ENCODE data around the gene SMIM24.
"Not testable (repeated sequence)": the region's sequence is repeated elsewhere in the genome, so short reads cannot be mapped to it uniquely, and the experiment has no call there.

The SMIM24 gene

DNA sequence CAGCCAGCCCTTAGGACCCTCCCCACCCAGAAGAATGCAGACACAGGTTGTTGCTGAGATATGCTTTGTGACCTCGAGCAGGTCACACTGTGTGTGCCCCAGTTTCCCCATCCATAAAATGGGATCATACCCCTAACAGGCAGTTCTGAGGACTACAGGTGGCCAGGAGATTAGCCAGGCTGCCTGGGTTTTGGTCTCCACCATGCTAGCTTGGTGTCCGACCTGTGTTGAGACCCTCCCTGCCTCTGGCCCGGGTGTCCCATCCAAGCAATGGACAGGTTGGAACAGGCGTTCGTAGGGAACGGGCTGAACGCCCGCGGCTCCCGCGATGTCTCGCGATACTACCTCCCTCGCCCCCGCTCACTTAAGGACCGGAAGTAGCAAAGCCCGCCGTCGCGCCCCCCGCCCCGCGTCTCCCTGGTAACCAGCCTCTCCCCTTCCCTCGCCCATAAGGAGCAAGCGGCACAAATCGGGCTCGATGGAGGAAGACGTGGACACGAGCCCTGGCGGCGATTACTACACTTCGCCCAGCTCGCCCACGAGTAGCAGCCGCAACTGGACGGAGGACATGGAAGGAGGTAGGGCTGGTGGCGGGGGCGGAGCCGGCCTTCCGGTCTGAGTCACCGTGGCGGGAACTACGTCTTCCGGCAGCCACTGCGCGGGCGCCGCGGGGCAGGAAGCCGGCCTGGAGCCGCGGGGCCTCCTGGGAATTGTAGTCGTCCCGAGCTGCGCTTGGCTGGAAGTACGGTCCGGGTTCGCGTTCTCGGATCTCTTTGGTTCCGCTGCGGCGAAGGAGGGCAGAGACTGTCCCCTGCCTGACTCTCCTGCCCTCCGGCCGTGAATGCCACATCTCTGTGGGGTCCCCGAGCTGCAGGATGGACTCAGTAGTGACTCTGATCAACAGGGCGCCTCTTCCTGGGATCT lies 45.4 kb downstream of the SMIM24 start:
- DNase-seq (ENCODE audit: low read depth in 4 of 4, low spot score in 1 of 4) = peak; percentile 88 to 96 (median 92)

DNA sequence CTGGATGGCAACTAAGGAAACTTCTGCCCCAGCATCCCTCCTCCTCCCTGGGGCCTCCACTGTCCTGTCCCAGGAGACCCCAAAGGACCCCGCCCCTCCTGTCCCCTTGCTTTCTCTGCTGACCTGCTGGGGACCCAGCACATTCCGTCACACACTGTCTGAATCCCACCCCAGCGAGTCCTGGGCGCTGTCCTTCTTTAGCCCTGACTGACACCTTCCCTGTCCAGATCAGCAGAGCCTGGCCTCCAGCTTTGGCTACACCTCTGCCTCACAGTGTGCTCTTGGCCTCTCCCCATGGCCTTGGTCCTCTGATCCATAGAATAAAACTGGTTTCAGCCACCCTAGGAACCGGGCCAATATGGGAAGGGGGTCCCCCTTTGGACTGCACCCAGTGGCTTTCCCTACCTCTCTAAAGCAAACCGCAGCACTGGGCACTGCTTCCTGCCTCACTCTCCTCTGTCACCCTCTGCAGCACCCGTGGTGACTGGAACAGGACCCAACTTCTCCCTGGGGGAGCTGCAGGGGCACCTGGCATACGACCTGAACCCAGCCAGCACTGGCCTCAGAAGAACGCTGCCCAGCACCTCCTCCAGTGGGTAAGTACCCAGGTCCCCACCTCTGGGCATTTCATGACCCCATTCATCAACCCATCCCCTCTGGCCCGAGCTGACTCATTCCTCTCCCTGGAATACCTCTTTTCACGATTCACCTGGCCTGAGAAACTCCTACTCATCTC lies 46.4 kb downstream of the SMIM24 start:
- no peak for DNase-seq (ENCODE audit: low read depth in 4 of 4, low spot score in 1 of 4)

DNA sequence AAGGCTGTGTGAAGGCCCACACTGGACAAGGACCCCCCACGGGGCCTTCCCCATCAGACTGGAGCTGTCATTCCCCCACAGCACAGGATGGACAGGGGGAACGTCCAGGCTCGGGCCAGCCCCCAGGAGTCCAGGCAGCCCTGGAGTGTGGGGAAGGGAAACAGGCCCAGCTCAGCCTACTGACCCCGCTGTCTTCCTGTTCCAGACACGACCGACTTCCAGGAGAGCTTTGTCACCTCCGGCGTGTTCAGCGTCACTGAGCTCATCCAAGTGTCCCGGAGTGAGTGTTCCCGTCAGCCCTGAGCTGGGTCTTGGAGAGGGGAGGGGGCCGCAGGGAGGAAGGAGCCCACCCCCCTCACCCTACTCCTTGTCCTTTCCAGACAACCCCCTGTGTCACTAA lies 47.0 kb downstream of the SMIM24 start:
- no peak for DNase-seq (ENCODE audit: low read depth in 4 of 4, low spot score in 1 of 4)

DNA sequence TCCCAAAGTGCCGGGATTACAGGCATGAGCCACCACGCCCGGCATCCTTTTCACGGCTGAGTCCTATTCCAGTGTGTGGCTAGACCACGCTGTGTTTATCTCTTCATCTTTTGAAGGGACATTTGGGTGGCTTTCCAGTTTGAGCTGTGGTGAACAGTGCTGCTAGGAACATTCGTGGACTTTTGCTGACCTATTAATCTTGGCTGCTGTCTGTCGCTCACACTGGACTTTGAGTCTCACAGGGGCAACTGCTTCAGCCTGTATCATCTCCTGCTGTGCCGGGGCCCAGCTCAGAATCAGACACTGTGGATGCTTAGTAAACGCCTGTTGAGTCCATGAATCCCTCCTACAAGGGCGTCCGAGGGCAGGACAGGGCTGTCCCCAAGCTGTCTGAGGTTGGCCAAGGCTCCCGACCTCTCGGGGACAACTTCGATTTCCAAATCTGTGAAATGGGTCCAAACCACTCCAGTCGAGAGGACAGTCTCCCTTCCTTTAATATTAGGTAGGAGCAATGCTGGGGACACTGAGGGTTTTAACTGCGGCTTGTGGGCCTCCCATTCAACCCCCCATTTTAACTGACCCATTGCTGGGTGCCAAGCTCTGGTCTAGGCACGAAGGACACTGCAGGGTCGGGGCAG lies 48.4 kb downstream of the SMIM24 start:
- no peak for DNase-seq (ENCODE audit: low read depth in 4 of 4, low spot score in 1 of 4)

DNA sequence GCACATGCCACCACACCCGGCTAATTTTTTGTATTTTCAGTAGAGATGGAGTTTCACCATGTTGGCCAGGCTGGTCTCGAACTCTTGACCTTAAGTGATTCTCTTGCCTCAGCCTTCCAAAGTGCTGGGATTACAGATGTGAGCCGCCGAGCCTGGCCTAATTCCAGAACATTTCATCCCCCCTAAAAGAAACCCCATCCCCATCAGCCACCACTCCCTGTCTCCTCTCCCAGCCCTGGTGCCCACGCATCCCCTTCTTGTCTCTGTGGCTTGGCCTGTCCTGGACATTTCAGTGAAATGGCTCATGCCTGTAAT lies 50.0 kb downstream of the SMIM24 start:
- not testable (repeated sequence) for DNase-seq (ENCODE audit: low read depth in 4 of 4, low spot score in 1 of 4)

DNA sequence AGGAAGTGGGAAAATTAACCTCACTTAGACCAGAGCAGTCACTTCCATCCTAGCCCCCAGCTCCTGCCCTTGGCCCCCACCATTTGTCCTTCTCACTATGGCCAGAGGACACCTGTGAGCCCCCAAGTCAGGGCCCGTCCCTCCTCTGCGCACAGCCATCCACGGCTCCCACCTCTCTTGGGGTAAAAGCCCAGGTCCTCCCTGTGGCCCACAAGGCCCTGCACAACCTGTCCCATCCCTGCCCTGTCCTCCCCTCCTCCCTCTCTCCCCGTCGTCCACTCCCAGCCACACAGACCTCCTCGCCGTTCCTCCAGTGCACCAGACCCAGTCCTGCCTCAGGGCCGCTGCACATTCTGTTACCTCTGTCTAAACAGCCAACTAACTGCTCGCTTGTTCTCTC lies 53.9 kb downstream of the SMIM24 start:
- no peak for DNase-seq (ENCODE audit: low read depth in 4 of 4, low spot score in 1 of 4)

All from stimulated activated CD4-positive, alpha-beta T cell treated with anti-CD3 and anti-CD28 coated beads, Interleukin-1b, Interleukin-23, amount 100 ng/mL, for 24 hours (primary cell).